NCI-H2196 treated with DMSO at 0.1 percent for 48 hours (cell line): ENCODE data around the gene PALM.
"Not testable (repeated sequence)": the region's sequence is repeated elsewhere in the genome, so short reads cannot be mapped to it uniquely, and the experiment has no call there.

Experiments used
- DNase-seq: peaks from one replicate; lab custom pipeline; 2025; ENCODE audit not compliant: unreplicated experiment; lab: John Stamatoyannopoulos, UW

The PALM gene

DNA sequence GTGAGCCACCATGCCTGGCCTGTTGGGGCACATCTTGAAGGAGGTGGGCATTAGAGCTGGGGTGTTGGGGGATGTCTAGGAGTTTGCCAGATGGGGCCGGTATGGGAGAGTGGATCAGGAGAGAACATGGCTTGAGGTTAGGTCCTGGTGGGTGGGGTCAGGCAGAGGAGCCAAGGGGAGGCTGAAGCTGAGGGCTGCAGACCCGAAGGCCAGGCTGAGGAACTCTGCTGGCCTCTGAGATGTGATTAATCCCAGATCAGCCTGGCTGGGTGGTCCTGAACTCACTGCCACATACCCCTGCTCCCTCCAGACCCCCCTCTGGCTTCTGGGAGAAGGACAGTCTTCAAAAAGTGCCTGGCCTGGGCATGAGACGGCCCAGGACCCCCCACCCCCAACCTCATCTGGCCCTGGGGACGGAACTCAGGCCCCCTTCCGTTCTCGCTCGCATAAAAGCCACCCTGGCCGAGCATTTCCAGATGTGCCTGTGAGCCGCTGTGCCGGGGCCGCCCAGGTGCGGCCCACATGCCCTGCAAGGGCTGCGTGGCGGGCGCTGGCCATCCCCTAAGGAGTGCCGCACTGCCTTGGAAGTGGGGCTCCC is 29.8 kb upstream of the PALM start:
- DNase-seq = no peak

DNA sequence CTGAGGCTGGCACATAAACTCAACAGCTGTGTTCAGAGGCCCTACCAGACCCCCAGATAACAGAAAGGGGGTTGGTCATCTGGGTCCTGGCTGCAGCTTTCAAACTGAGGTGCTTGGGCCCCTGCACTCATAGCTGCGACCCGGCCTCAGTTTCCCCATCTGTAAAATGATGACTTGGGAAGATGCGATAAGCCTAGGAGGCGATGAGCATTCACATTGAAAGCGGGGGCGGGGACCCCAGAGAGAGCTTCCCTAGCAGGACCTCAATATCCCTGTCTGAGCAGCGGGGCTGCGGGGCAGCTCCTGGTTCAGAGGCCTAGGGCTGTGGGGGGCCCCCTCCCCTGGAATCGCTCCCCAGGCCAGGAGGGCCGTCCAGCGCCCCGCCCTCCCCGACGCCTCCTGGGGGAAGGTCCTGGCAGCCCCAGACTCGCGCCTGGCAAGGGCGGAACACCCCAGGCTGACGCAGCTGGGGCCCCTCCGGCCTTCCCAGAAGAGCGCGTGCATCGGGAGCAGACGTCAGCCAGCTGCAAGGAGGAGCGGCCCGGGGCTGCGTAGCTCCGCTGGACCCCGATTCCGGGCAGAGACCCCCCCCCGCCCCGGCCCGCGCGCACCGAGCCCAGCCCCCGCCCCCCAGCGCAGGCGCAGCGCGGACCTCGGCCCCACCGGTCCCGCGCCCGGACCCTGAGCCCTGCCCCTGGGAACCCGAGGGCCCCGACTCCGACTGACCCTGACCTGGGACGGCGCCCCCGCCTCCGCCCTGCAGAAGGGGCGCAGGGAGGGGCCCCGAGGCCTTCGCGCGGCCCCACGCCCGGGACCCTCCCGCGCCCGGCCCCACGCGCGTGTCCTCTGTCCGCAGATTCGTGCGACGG is 29.1 kb upstream of the PALM start:
- DNase-seq = no peak

DNA sequence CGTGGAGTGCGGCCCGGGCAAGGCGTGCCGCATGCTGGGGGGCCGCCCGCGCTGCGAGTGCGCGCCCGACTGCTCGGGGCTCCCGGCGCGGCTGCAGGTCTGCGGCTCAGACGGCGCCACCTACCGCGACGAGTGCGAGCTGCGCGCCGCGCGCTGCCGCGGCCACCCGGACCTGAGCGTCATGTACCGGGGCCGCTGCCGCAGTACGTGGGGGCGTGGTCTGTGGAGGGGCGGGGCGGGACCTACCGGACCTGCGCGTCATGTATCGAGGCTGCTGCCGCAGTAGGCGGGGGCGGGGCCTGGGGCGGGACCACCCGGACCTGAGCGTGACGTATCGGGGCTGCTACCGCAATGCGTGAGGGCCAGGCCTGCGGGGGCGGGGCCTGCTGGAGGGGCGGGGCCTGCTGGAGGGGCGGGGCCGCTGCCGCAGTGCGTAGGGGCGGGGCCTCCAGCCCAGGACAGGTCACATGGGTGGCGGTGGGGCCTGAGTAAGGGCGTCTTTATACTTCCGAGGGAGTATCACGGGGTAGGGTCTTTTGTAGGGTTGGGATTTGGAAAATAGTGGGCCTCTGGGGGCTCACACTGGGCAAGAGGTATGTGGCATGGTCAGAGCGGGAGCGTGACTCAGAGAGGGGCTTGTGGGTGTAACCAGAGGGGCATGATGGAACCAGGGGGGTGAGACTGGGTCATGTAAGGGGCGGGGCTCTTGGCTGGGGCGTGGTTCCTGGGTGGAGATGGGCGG is 28.3 kb upstream of the PALM start:
- peak; percentile 95 for DNase-seq

DNA sequence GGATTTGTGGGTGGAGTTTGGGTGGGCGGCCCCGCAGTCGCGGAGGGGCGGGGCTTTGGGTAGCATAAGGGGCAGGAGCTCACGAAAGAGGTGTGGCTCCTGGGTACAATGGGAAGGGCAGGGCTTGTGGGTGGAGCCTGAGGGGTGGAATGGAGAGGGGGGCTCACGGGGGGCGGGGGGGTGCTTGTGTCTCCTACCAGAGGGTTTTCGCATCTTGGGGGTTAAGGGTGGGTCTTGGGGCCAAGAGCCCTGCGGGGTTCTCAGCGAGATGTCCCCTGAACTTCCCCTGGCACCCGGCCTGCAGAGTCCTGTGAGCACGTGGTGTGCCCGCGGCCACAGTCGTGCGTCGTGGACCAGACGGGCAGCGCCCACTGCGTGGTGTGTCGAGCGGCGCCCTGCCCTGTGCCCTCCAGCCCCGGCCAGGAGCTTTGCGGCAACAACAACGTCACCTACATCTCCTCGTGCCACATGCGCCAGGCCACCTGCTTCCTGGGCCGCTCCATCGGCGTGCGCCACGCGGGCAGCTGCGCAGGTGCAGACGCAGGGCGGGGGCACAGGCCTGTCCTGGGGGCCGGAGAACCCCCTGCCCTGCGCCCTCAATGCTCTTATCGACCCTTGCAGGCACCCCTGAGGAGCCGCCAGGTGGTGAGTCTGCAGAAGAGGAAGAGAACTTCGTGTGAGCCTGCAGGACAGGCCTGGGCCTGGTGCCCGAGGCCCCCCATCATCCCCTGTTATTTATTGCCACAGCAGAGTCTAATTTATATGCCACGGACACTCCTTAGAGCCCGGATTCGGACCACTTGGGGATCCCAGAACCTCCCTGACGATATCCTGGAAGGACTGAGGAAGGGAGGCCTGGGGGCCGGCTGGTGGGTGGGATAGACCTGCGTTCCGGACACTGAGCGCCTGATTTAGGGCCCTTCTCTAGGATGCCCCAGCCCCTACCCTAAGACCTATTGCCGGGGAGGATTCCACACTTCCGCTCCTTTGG is 27.4 kb upstream of the PALM start:
- DNase-seq = peak; percentile 62

DNA sequence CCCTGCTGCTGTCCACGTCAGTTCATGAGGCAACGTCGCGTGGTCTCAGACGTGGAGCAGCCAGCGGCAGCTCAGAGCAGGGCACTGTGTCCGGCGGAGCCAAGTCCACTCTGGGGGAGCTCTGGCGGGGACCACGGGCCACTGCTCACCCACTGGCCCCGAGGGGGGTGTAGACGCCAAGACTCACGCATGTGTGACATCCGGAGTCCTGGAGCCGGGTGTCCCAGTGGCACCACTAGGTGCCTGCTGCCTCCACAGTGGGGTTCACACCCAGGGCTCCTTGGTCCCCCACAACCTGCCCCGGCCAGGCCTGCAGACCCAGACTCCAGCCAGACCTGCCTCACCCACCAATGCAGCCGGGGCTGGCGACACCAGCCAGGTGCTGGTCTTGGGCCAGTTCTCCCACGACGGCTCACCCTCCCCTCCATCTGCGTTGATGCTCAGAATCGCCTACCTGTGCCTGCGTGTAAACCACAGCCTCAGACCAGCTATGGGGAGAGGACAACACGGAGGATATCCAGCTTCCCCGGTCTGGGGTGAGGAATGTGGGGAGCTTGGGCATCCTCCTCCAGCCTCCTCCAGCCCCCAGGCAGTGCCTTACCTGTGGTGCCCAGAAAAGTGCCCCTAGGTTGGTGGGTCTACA is 25.9 kb upstream of the PALM start:
- DNase-seq = no peak

DNA sequence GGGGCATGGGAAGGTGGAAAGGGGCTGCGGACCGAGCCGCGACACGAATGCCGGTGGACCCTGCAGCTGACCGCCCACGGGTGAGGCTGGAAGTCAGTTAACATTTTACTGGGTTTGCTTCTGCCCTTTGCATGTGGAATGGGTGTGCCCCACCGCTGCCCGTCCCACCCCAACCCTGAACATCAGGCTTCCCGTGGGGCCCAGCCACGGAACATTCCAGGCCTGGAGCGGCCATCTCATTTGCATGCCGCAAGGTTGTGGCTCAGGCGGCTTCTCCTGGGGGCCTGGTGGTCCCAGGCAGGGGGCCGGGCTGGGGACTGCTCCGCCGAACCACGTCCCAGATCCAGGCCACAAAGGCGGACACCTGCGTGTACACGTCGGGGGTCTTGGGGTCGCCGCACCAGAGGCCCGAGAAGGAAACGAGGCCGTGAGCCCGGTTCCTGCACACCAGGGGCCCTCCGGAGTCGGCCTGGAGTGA is 23.2 kb upstream of the PALM start:
- DNase-seq = no peak

DNA sequence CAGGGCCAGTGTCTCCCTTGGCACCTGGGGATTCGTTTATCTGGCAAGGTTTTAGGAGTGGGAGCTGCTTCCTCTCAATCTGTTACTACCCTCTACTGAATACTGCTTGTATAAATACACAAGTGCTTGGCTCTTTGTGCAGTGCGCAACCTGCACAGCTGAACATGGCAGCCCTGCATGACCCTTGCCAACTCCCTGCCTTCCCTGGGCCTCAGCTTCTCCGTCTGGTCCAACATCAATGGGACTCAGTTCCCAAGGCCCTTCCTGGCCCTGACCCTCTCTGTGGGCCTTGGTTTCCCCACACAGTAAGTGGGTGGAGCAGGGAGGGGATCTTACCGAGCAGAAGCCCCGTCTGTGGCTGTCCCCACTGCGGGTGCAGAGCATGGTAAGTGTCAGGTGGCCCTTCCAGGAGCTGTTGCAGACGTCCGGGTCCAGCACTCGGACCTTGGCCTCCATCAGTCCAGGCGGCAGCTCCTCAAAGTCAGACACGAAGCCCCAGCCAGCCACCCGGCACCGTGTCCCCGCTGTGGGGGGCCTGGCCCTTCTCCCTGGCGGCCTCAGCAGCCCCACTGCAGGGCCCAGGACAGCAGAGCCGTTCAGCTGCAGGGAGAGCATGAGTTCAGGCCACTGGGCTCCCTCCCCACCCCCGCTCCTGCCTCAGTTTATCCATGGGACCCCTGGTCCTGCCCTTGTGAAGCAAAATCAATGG is 22.0 kb upstream of the PALM start:
- DNase-seq = no peak

DNA sequence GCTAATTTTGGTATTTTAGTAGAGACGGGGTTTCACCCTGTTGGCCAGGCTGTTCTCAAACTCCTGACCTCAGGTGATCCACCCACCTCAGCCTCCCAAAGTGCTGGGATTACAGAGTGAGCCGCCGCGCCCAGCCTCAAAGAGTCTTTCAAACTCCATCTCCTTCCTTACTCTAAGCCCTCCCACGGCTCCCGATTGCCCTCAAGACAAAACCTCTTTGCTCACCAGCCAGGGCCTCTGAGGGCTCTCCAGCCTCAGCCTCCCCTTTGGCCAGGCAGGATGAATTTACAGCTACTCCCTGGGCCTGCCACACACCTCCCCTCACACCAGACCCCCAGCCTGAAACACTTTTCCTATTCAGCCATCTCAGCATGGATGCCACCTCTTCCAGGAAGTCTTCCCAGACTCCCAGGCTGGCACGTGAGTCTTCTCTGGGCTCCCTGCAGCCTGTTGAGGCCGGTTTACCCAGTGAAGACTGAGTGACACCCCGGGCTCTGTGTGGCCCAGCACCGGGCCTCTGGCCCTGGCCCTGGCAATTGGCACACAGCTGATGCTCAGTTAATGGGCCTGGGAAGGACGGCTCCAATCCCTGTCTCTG is 21.1 kb upstream of the PALM start:
- no peak for DNase-seq

DNA sequence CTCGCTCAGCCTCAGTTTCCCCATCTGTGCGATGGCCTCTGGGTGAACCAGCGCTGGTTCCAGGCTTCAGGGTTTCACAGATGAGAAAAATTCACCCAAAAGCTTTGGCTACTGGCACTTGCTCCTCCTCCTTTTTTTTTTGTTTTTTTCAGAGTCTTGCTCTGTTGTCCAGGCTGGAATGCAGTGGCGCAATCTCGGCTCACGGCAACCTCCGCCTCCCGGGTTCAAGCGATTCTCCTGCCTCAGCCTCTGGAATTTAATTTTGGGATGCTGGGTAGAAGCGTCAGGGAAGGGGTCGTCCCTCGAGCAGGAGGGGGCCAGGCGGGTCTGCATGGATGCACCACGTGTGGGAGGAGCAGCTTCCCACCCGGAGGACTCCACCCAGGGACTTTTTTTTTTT is 20.5 kb upstream of the PALM start:
- DNase-seq = no peak

DNA sequence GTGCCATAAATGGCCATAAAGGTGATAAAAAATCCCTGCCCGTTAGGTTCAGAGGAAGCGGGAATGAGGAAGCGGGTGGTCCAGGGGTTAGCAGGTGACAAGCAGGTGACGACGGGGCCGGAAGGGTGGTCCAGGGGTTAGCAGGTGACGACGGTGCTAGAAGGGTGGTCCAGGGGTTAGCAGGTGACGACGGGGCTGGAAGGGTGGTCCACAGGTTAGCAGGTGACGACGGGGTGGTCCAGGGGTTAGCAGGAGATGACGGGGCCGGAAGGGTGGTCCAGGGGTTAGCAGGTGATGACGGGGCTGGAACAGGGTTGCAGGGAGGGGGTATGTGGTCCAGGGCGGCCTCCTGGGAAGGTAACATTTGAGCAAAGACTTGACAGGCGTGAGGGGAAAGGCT is 19.7 kb upstream of the PALM start:
- DNase-seq = no peak

DNA sequence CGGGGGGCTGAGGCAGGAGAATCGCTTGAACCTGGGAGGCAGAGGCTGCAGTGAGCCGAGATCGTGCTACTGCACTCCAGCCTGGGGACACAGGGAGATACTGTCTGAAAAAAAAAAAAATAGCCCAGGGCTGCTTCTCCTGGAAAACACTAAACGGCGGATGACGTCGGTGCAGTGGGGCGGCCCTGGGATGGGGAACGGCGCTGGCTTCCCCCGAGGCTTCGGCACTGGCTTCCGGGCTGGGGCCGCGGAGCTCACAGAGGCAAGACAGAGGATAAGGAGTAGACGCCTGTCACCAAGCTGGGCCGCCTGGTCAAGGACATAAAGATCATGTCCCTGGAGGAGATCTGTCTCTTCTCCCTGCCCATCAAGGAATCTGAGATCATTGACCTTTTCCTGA is 18.5 kb upstream of the PALM start:
- no peak for DNase-seq

DNA sequence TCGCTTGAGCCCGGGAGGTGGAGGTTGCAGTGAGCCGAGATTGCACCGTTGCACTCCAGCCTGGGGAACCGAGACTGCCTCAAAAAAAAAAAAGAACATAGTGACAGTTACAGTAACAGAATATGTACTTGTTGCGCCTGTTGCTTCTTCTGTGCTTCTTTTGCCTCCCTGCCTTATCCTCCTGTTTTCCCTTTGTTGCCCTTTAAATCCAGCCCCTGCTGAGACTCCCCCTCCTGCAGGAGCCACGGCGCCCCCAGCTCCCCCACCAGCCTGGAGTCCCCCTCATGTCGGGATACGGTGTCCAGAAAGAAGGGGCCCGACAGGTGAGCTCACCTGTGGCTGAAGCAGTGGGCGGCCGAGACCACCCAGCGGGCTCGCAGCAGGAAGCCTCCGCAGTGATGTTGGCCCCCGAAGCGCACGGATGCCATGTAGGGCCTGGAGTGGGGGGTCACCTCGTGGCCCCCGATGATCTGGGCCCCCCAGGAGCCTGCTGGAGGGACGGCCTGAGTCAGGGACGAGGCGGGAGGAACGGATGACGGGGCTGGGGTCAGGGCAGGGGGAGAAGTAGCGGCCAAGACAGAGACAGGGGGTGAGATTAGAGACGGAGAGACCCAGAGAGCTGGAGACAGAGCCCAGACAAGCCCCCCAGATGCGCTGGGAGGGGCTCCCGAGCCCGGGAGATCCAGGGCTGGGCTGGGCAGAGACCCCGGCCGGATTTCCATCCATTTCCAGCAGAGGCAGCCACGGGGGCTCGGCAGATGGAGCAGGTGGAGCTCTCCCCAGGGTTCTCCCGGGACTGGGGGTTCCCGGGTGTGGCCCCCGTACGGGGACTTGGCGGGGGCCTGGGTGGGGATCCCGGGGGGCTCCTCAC is 14.0 kb upstream of the PALM start:
- DNase-seq = no peak

DNA sequence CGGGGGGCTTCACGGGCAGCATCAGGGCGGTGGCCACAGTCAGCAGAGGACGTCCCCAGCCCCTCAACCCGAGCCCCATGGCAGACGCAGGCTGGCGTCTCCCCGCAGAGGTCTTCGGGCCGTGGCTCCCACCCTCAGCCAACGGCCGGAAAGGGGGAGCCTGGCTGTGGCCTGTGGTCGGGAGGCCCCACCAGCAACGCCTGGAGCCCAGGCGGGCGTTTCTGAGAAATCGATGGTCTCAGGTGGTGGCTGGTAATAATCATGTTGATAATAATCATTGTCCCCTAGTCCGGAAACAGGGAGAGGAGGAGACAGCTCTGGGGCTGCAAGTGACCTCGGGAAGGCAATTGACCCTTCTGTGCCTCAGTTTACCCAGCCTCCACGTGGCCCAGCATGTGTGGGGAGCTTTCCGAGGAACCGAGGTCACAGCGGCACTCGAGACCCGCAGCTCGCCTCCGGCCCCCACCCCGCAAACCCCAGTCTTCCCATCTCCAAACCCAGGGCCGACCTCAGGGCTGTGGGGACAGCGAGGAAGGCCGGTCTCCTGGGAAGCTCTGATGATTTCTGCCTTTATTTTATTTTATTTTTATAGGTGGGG is 13.3 kb upstream of the PALM start, which contains the start of gene PRSS57:
PRSS57 (minus strand) TSS at position 101 of the 598 bp plus-strand sequence; CDS start at position 79, 22 bp downstream.
- DNase-seq = no peak

DNA sequence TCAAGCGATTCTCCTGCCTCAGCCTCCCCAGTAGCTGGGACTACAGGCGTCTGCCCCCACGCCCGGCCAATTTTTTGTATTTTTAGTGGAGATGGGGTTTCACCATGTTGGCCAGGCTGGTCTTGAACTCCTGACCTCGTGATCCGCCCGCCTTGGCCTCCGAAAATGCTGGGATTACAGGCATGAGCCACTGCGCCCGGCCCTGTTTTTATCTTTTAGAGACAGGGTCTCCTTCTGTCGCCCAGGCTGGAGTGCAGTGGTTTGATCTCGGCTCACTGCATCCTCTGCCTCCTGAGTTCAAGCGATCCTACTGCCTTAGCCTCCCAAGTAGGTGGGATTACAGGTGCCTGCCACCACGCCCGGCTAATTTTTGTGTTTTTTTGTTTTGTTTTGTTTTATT is 10.2 kb upstream of the PALM start:
- DNase-seq = not testable (repeated sequence)

DNA sequence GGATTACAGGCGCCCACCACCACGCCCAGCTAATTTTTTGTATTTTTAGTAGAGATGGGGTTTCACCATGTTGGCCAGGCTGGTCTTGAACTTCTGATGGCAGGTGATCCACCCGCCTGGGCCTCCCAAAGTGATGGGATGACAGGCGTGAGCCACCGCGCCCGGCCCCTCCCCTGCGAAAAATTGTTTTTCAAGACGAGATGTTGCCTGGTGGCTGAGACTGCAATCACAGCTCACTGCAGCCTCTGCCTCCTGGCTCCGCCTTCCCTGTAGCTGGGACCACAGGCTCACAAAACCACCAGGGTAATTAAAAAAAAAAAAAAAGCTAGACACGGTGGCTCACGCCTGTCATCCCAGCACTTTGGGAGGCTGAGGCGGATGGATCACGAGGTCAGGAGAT is 8.8 kb upstream of the PALM start:
- not testable (repeated sequence) for DNase-seq

DNA sequence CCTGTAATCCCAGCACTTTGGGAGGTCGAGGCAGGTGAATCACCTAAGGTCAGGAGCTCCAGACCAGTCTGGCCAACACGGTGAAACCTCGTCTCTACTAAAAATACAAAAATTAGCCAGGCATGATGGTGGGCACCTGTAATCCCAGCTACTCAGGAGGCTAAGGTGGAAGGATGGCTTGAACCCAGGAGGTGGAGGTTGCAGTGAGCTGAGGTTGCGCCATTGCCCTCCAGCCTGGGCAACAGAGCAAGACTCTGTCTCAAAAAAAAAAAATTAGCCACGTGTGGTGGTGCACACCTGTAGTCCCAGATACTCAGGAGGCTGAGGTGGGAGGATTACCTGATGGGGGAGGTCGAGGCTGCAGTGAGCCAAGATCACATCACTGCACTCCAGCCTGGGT is 5.9 kb upstream of the PALM start:
- DNase-seq = not testable (repeated sequence)

DNA sequence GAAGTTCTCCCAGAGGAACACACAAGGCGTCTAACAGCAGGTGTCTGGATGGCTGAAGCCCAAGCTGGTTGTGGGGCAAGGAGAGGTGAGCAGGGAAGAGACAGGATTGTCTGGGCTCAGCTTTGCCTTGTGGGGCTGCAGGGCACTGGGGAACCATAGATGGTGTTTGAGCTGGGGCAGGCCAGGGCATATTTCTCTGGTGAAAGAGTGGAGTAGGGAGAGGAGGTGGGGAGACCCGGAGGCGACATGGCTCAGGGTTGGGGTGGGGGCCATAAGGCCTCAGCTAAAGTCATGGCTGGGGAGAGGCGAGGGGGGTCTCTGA is 5.4 kb upstream of the PALM start:
- DNase-seq = no peak
